HAP-1 (cell line): ENCODE results near the gene THOC6.

Source experiments
- DNase-seq, 2 experiments: peaks; one replicate each; pipeline ENCODE4 v3.0.0-alpha.2; 2016 to 2020; ENCODE audit warnings: low spot score in 2 of 2
- H3K27me3 ChIP-seq: fragments of 250-450 bp; sonication (Bioruptor Pico); 2 replicates; pipeline ENCODE4 v1.5.1; 2020; ENCODE audit warnings: low read depth, mild to moderate bottlenecking, moderate library complexity
- H3K36me3 ChIP-seq: fragments of 250-450 bp; sonication (Bioruptor Pico); replicated peaks from 2 replicates; pipeline ENCODE4 v1.5.1; 2020; ENCODE audit warnings: mild to moderate bottlenecking
- H3K4me1 ChIP-seq: fragments of 250-450 bp; sonication (Bioruptor Pico); 2 replicates; pipeline ENCODE4 v1.5.1; 2020; ENCODE audit warnings: mild to moderate bottlenecking
- H3K4me3 ChIP-seq: fragments of 250-450 bp; sonication (Bioruptor Pico); 2 replicates; pipeline ENCODE4 v1.5.1; 2020; ENCODE audit warnings: mild to moderate bottlenecking, moderate library complexity
- H3K9me3 ChIP-seq: fragments of 250-450 bp; sonication (Bioruptor Pico); 2 replicates; pipeline ENCODE4 v1.5.1; 2020; ENCODE audit warnings: mild to moderate bottlenecking, moderate library complexity
- in situ Hi-C: fragments of 300-500 bp; cut with MboI; formaldehyde crosslinking; loops from 3 replicates; pipeline ENCODE4 v1.14.3; 2020; ENCODE audit warnings: low sequenced_read_pairs, inconsistent platforms, mixed read lengths

THOC6 gene

GRCh38 chr16:3014971-3015370, 8.9 kb upstream of the THOC6 start:
- no peaks in the 10 kb centered on the region for H3K4me1 ChIP-seq
- no peaks in the 10 kb centered on the region for H3K27me3 ChIP-seq
- in situ Hi-C loops, result no loop called here

GRCh38 chr16:3015865-3016521, 7.8 kb upstream of the THOC6 start:
- H3K4me1 ChIP-seq, result no peaks in the 10 kb centered on the region

More at GRCh38 chr16:3014971-3015370, 8.9 kb upstream of the THOC6 start:
- no peaks in the 10 kb centered on the region for H3K36me3 ChIP-seq
- H3K9me3 ChIP-seq, result no peaks in the 10 kb centered on the region
- no peak for DNase-seq
- no peak overlapping the region for H3K4me3 ChIP-seq

GRCh38 chr16:3017344-3017743, 6.5 kb upstream of the THOC6 start:
- no peak for DNase-seq
- no peaks in the 10 kb centered on the region for H3K9me3 ChIP-seq
- H3K4me3 ChIP-seq, result no peak overlapping the region
- in situ Hi-C loops, result no loop called here
- no peaks in the 10 kb centered on the region for H3K27me3 ChIP-seq
- H3K36me3 ChIP-seq, result peaks cover 8% of the 10 kb centered on the region
- peaks cover 9% of the 10 kb centered on the region for H3K4me1 ChIP-seq

More at GRCh38 chr16:3015865-3016521, 7.8 kb upstream of the THOC6 start:
- Histone ChIP-seq H3K27me3 (no peaks in the 10 kb centered on the region), H3K36me3 (no peaks in the 10 kb centered on the region), H3K4me3 (no peak overlapping the region), H3K9me3 (no peaks in the 10 kb centered on the region)
- in situ Hi-C loops, result no loop called here
- DNase-seq, result no peak

GRCh38 chr16:3017794-3018506, 5.9 kb upstream of the THOC6 start, which contains the start of gene CLDN6:
CLDN6 (minus strand) TSS chr16:3018183; CDS start chr16:3016021, 2,162 bp downstream.
- peak in 1 of 2 experiments; percentile 65 for DNase-seq
- H3K36me3 ChIP-seq, result peaks cover 8% of the 10 kb centered on the region
- H3K27me3 ChIP-seq, result no peaks in the 10 kb centered on the region
- no peaks in the 10 kb centered on the region for H3K9me3 ChIP-seq
- in situ Hi-C loops, result no loop called here
- no peak within 1 kb of the TSS for H3K4me3 ChIP-seq
- H3K4me1 ChIP-seq, result peaks cover 15% of the 10 kb centered on the region

- Histone ChIP-seq H3K36me3 (peaks cover 8% of the 10 kb centered on the region), H3K4me1 (peaks cover 22% of the 10 kb centered on the region)
- in situ Hi-C loops, result loop anchor here (5.0 kb wide), 1 partner anchor 47 kb away; no protein-coding TSS in a partner anchor
Observed at GRCh38 chr16:3019594-3020246, 4.1 kb upstream of the THOC6 start.

GRCh38 chr16:3020247-3020603, 3.6 kb upstream of the THOC6 start, which contains the start of gene TNFRSF12A:
TNFRSF12A (plus strand) TSS chr16:3020368; CDS start chr16:3020398, 30 bp downstream.
- H3K27me3 ChIP-seq, result no peaks in the 10 kb centered on the region
- DNase-seq, result peak; percentile 79 to 86
- H3K9me3 ChIP-seq, result no peaks in the 10 kb centered on the region
- in situ Hi-C loops, result loop anchor here (5.0 kb wide), 1 partner anchor 48 kb away; no protein-coding TSS in a partner anchor
- H3K4me3 ChIP-seq, result peak within 1 kb of the TSS; percentile 47
- H3K36me3 ChIP-seq, result peaks cover 8% of the 10 kb centered on the region
- H3K4me1 ChIP-seq, result peaks cover 22% of the 10 kb centered on the region

More at GRCh38 chr16:3019594-3020246, 4.1 kb upstream of the THOC6 start:
- Histone ChIP-seq H3K9me3 (no peaks in the 10 kb centered on the region), H3K4me3 (peak overlapping the region; percentile 47), H3K27me3 (no peaks in the 10 kb centered on the region)
- DNase-seq, result no peak

GRCh38 chr16:3020604-3021448, 3.0 kb upstream of the THOC6 start:
- Histone ChIP-seq H3K4me1 (peaks cover 22% of the 10 kb centered on the region), H3K36me3 (peaks cover 10% of the 10 kb centered on the region), H3K9me3 (no peaks in the 10 kb centered on the region), H3K27me3 (no peaks in the 10 kb centered on the region), H3K4me3 (peak overlapping the region; percentile 47)
- in situ Hi-C loops, result loop anchor here (5.0 kb wide), 1 partner anchor 49 kb away; no protein-coding TSS in a partner anchor
- peak; percentile 35 to 75 for DNase-seq

- peak overlapping the region; percentile 47 for H3K4me3 ChIP-seq
- no peaks in the 10 kb centered on the region for H3K9me3 ChIP-seq
- DNase-seq, result peak; percentile 74 to 94
- peaks cover 18% of the 10 kb centered on the region for H3K36me3 ChIP-seq
- in situ Hi-C loops, result loop anchor here (5.0 kb wide), 1 partner anchor 49 kb away; no protein-coding TSS in a partner anchor
- H3K4me1 ChIP-seq, result peaks cover 22% of the 10 kb centered on the region
- H3K27me3 ChIP-seq, result no peaks in the 10 kb centered on the region
Observed at GRCh38 chr16:3021449-3022207, 2.2 kb upstream of the THOC6 start.

- no peaks in the 10 kb centered on the region for H3K9me3 ChIP-seq
Observed at GRCh38 chr16:3022208-3022683, 1.6 kb upstream of the THOC6 start.

GRCh38 chr16:3022684-3023414, 986 bp upstream of the THOC6 start:
- in situ Hi-C loops, result loop anchor here (5.0 kb wide), 1 partner anchor 51 kb away; no protein-coding TSS in a partner anchor
- DNase-seq, result peak in 1 of 2 experiments; percentile 58

More at GRCh38 chr16:3022208-3022683, 1.6 kb upstream of the THOC6 start:
- Histone ChIP-seq H3K36me3 (peaks cover 24% of the 10 kb centered on the region), H3K4me3 (peak overlapping the region; percentile 90), H3K4me1 (peaks cover 22% of the 10 kb centered on the region), H3K27me3 (no peaks in the 10 kb centered on the region)
- in situ Hi-C loops, result loop anchor here (5.0 kb wide), 1 partner anchor 50 kb away; no protein-coding TSS in a partner anchor
- DNase-seq, result peak; percentile 48 to 82

GRCh38 chr16:3023415-3023668, 493 bp upstream of the THOC6 start:
- Histone ChIP-seq H3K4me3 (peak overlapping the region; percentile 90), H3K27me3 (no peaks in the 10 kb centered on the region), H3K4me1 (peaks cover 25% of the 10 kb centered on the region), H3K9me3 (no peaks in the 10 kb centered on the region), H3K36me3 (peaks cover 26% of the 10 kb centered on the region)
- in situ Hi-C loops, result loop anchor here (5.0 kb wide), 1 partner anchor 51 kb away; no protein-coding TSS in a partner anchor
- DNase-seq, result no peak

More at GRCh38 chr16:3022684-3023414, 986 bp upstream of the THOC6 start:
- H3K9me3 ChIP-seq, result no peaks in the 10 kb centered on the region
- no peaks in the 10 kb centered on the region for H3K27me3 ChIP-seq
- peak overlapping the region; percentile 90 for H3K4me3 ChIP-seq
- peaks cover 23% of the 10 kb centered on the region for H3K4me1 ChIP-seq
- H3K36me3 ChIP-seq, result peaks cover 26% of the 10 kb centered on the region
